Calu3 (cell line): ENCODE results near the gene MARCHF7. TPM values are rescaled to one million over a fixed set of nuclear protein-coding genes. Genes with fewer than 3 reads are reported as not detected.
A peak's percentile ranks its signal among the peaks of the same experiment; 100 is the strongest.

Experiments
- BruUV-seq: library from RNA; stranded (reverse); fragments of 400-500 nt; replicated peaks from 2 replicates; lab custom pipeline; 2021; lab: Mats Ljungman, UMichigan
- CTCF ChIA-PET: fragments of 300-600 bp; sonication (Branson Sonifier 250); formaldehyde crosslinking; loops from one replicate; lab custom pipeline; 2022; ENCODE audit warnings: antibody characterized with exemption; lab: Charles Lee
- DNase-seq: peaks from one replicate; pipeline ENCODE4 v3.0.0; 2022
- H3K27ac Mint-ChIP-seq: one replicate; pipeline ENCODE4 v1.8.0; 2022; ENCODE audit warnings: mixed read lengths; ENCODE audit not compliant: unreplicated experiment
- H3K27me3 Mint-ChIP-seq: one replicate; pipeline ENCODE4 v1.8.0; 2022; ENCODE audit warnings: mixed read lengths; ENCODE audit not compliant: unreplicated experiment
- H3K36me3 Mint-ChIP-seq: one replicate; pipeline ENCODE4 v1.8.0; 2022; ENCODE audit warnings: mild to moderate bottlenecking, moderate library complexity, mixed read lengths; ENCODE audit not compliant: insufficient read depth, unreplicated experiment
- H3K4me1 Mint-ChIP-seq: one replicate; pipeline ENCODE4 v1.8.0; 2022; ENCODE audit warnings: mild to moderate bottlenecking, low read depth, mixed read lengths; ENCODE audit not compliant: unreplicated experiment
- H3K4me3 Mint-ChIP-seq: one replicate; pipeline ENCODE4 v1.8.0; 2022; ENCODE audit warnings: mild to moderate bottlenecking, low read depth, moderate library complexity, mixed read lengths; ENCODE audit not compliant: unreplicated experiment
- H3K9me3 Mint-ChIP-seq: one replicate; pipeline ENCODE4 v1.8.0; 2022; ENCODE audit warnings: low read depth, mixed read lengths; ENCODE audit not compliant: unreplicated experiment
- intact Hi-C: fragments of 100-400 bp; cut with micrococcal nuclease; formaldehyde crosslinking; loops from one replicate; pipeline ENCODE4 v1.10.0; 2022; ENCODE audit not compliant: unreplicated experiment
- total RNA-seq: library from RNA; stranded (reverse); gene quantifications from 2 replicates; pipeline ENCODE4 v1.2.3, GENCODE V29; 2022
- TF ChIP-seq, protein P1 (sequence below): fragments of 200-600 bp; IDR thresholded peaks from one replicate; pipeline ENCODE4 v1.8.0; 2022; ENCODE audit warnings: antibody characterized with exemption; ENCODE audit not compliant: unreplicated experiment

MARCHF7 gene
- total RNA-seq, 1 experiment from 2014 or later = 81.9 TPM

DNA sequence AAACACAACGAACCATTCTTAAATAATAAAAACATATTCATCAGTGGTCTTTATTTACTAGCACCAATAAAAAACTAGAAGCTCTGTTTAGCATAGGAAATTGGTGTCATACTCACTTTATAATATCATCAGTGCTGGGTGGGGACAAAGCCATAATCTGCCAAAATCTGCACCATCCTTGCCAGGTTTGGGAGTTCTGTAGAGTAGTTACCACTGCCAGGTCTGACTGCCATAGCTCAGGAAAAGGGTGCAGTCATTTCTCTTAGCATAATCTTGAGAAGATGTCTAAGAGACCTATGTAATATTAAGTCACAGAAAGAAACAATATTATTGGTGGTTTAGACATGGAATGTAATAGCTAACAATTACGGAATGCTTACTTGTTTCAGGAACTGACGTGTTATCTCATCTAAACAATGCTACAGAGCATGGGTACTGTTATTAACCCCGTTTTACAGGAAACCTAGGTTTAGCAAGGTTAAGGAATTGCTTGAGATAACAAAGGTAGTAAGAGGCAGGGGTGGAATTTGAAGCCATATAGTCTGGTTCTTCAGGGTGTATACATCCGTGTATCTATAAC lies 1.6 kb upstream of the MARCHF7 start:
- CTCF ChIA-PET = no interaction called here
- Mint-ChIP-seq H3K9me3 (no peaks in the 10 kb centered on the region), H3K27me3 (no peaks in the 10 kb centered on the region), H3K4me1 (peaks cover 14% of the 10 kb centered on the region), H3K4me3 (peak overlapping the region; percentile 100), H3K27ac (no peak overlapping the region), H3K36me3 (peaks cover 41% of the 10 kb centered on the region)
- TF ChIP-seq, protein P1, sequence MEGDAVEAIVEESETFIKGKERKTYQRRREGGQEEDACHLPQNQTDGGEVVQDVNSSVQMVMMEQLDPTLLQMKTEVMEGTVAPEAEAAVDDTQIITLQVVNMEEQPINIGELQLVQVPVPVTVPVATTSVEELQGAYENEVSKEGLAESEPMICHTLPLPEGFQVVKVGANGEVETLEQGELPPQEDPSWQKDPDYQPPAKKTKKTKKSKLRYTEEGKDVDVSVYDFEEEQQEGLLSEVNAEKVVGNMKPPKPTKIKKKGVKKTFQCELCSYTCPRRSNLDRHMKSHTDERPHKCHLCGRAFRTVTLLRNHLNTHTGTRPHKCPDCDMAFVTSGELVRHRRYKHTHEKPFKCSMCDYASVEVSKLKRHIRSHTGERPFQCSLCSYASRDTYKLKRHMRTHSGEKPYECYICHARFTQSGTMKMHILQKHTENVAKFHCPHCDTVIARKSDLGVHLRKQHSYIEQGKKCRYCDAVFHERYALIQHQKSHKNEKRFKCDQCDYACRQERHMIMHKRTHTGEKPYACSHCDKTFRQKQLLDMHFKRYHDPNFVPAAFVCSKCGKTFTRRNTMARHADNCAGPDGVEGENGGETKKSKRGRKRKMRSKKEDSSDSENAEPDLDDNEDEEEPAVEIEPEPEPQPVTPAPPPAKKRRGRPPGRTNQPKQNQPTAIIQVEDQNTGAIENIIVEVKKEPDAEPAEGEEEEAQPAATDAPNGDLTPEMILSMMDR = no peak
- no peak for DNase-seq
- intact Hi-C loops = loop anchor here (5.0 to 10.0 kb wide), 3 partner anchors 93 to 456 kb away; partner anchors contain the start of gene BAZ2B
- BruUV-seq = no TSS peak

DNA sequence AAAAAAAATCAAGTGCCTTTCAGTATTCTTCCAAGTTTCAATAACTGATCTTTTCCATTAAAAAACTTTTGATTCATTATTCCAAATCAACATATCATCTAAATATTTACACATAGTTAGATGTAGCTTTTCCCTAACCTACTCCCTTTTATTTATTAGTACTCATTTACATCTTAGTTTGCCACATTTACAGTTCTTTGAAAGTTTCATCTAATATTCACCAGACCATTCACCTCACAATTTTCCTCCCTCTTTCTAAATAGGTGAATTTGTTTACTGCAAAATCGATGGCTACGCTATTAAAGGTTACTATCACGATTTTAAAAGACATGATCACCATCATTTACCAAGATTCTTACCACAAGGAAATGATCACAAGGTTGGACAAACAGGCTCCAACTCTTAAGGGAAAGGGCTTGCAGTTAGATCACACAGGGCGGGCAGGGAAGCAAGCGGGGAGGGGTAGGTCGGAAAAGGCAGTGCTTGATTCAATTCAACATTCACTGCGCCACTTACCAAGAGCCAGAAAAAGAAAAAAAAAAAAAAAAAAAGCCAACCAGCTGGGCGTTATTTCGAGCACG lies 654 bp upstream of the MARCHF7 start:
- H3K4me1 Mint-ChIP-seq = peaks cover 15% of the 10 kb centered on the region
- H3K27ac Mint-ChIP-seq = peak overlapping the region; percentile 99
- DNase-seq = no peak
- CTCF ChIA-PET = interaction anchor here (0.7 to 0.9 kb wide), 4 partner anchors 8 to 154 kb away, joined by 3 to 9 read pairs (median 4); no protein-coding TSS in a partner anchor
- TF ChIP-seq, protein P1 = no peak
- no peaks in the 10 kb centered on the region for H3K27me3 Mint-ChIP-seq
- intact Hi-C loops = loop anchor here (2.0 to 10.0 kb wide), 4 partner anchors 94 to 457 kb away; partner anchors contain the start of gene BAZ2B
- H3K36me3 Mint-ChIP-seq = peaks cover 50% of the 10 kb centered on the region
- TSS peak; percentile 51 for BruUV-seq
- H3K4me3 Mint-ChIP-seq = peak overlapping the region; percentile 100
- H3K9me3 Mint-ChIP-seq = no peaks in the 10 kb centered on the region

DNA sequence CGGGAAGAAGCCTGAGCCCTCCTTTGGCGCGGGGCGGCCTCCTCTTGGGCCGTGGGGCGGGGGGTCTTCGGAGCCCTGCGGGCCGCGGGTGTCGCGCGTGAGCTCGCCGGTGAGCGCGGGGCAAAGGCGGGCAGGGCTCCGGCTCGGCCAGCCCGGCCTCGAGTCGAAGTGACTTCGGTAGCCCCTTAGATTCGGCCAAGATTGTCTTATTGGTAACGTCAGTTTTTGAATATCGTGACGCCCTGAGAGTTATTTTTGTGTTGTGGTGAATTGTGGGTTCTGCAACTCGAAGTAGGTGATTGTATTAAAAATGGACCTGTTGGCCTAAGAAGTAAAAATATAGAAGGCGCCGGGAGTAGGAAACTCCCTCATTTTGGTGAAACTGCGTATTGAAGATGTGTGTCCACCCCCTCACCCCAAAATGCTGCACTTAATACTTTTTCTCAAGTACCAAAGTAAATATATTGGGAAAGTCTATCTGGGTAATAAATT lies 669 bp downstream of the MARCHF7 start:
- intact Hi-C loops = loop anchor here (2.0 to 10.0 kb wide), 4 partner anchors 96 to 458 kb away; partner anchors contain the start of gene BAZ2B
- TF ChIP-seq, protein P1 = no peak
- Mint-ChIP-seq H3K36me3 (peaks cover 59% of the 10 kb centered on the region), H3K27ac (peak overlapping the region; percentile 99), H3K9me3 (no peaks in the 10 kb centered on the region), H3K27me3 (no peaks in the 10 kb centered on the region), H3K4me3 (peak overlapping the region; percentile 100), H3K4me1 (peaks cover 15% of the 10 kb centered on the region)
- no peak for DNase-seq
- CTCF ChIA-PET = interaction anchor here (0.6 kb wide), 1 partner anchor 68 kb away, joined by 3 read pairs; no protein-coding TSS in a partner anchor
- BruUV-seq = no TSS peak

DNA sequence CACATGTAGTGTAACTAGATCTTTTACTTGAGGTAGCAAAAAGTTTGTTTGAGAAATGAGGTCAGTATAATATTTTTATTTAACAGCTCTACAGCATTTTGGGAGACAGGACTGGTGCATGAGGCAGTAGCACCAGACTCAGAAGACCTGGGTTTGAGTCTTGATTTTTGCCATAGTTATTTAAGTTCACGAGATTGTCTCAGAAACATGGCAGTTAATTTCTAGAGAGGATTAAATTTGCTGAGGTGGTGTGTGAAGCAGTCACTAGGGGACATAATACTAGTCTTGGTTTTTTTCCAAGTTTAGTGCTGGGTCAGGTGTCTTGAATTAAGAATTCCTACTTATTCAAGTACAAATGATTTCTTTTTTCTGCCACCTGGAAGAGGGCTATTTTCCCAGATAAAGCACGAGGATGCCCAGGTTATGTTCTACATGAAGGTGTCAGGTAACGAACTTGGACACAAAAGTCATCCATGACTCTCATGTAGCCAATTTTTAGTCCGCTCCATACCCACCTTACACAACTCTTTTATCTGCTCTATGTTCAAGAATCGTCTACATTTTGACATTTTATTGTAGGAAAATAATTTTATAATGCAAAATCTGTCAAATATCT lies 1.4 kb downstream of the MARCHF7 start:
- intact Hi-C loops = loop anchor here (2.0 to 10.0 kb wide), 4 partner anchors 96 to 459 kb away; partner anchors contain the start of gene BAZ2B
- no TSS peak for BruUV-seq
- peaks cover 59% of the 10 kb centered on the region for H3K36me3 Mint-ChIP-seq

More for the DNA sequence above, 1.4 kb downstream of the MARCHF7 start:
- Mint-ChIP-seq H3K27ac (peak overlapping the region; percentile 99), H3K9me3 (no peaks in the 10 kb centered on the region), H3K4me1 (peaks cover 15% of the 10 kb centered on the region), H3K4me3 (peak overlapping the region; percentile 100), H3K27me3 (no peaks in the 10 kb centered on the region)
- TF ChIP-seq, protein P1 = no peak
- CTCF ChIA-PET = interaction anchor here (1.2 kb wide), 1 partner anchor 42 kb away, joined by 3 read pairs; no protein-coding TSS in a partner anchor
- no peak for DNase-seq
